ENCODE results near the gene RPS8.

RPS8 gene

GRCh38 chr1:44777547-44777946, 2.2 kb downstream of the RPS8 start:
- Histone ChIP-seq H3K4me2 (ENCODE audit: insufficient read depth, low read length, poor library complexity, severe bottlenecking) (no peak overlapping the region), H2AFZ (ENCODE audit: low read length) (no peak overlapping the region), H2BK120ac (ENCODE audit: low read depth, low read length) (no peak overlapping the region), H3K27ac (replicated peaks; ENCODE audit: low read length) (no peak overlapping the region), H3K18ac (ENCODE audit: low read length) (no peak overlapping the region), H3K9me3 (replicated peaks in 1 of 2; ENCODE audit: control insufficient read depth in 2 of 2, insufficient read depth in 1 of 2, low read depth in 1 of 2, low read length in 2 of 2) (no peaks in the 10 kb centered on the region), H2BK12ac (ENCODE audit: low read length) (no peak overlapping the region), H3K79me1 (ENCODE audit: low read depth, low read length) (peaks cover 9% of the 10 kb centered on the region), H3K4me3 (ENCODE audit: low read length in 2 of 2) (no peak overlapping the region), H3K4ac (ENCODE audit: low read length) (no peak overlapping the region), H2BK5ac (ENCODE audit: low read length) (no peak overlapping the region), H4K8ac (ENCODE audit: low read depth, low read length) (no peak overlapping the region), H2BK15ac (ENCODE audit: low read length) (no peak overlapping the region), H3K23ac (ENCODE audit: low read depth, low read length, poor library complexity) (no peak overlapping the region), H3K14ac (ENCODE audit: low read length) (no peak overlapping the region), H3K27me3 (ENCODE audit: control insufficient read depth in 3 of 3, insufficient read depth in 3 of 3, low read depth in 1 of 3, low read length in 3 of 3) (no peaks in the 10 kb centered on the region), H3K9ac (ENCODE audit: low read depth, low read length, poor library complexity) (no peak overlapping the region), H2AK5ac (ENCODE audit: low read depth, low read length) (no peak overlapping the region), H3K4me1 (ENCODE audit: control insufficient read depth in 2 of 2, insufficient read depth in 1 of 2, low read depth in 1 of 2, low read length in 2 of 2) (peaks cover 9 to 12% of the 10 kb centered on the region in 2 donors), H3K36me3 (replicated peaks in 1 of 2; ENCODE audit: control insufficient read depth in 2 of 2, insufficient read depth in 2 of 2, low read length in 2 of 2) (peaks cover 31 to 55% of the 10 kb centered on the region in 2 donors), H4K91ac (ENCODE audit: low read depth, low read length, poor library complexity) (no peak overlapping the region)
- no peak for DNase-seq (ENCODE audit: low spot score)
- WGBS, 2 donors (ENCODE audit: extremely low coverage in 2 of 2, insufficient read length in 2 of 2, insufficient replicate concordance in 1 of 2) = no CpG with 5 or more reads among the region's 14 CpGs

- WGBS, 2 donors (ENCODE audit: extremely low coverage in 2 of 2, insufficient read length in 2 of 2, insufficient replicate concordance in 1 of 2) = no CpG with 5 or more reads among the region's 13 CpGs
- Histone ChIP-seq H3K4me3 (ENCODE audit: low read length in 2 of 2) (no peak overlapping the region), H3K4ac (ENCODE audit: low read length) (no peak overlapping the region), H3K9me3 (replicated peaks in 1 of 2; ENCODE audit: control insufficient read depth in 2 of 2, insufficient read depth in 1 of 2, low read depth in 1 of 2, low read length in 2 of 2) (no peaks in the 10 kb centered on the region), H4K91ac (ENCODE audit: low read depth, low read length, poor library complexity) (no peak overlapping the region), H3K36me3 (replicated peaks in 1 of 2; ENCODE audit: control insufficient read depth in 2 of 2, insufficient read depth in 2 of 2, low read length in 2 of 2) (peaks cover 31 to 55% of the 10 kb centered on the region in 2 donors), H4K8ac (ENCODE audit: low read depth, low read length) (no peak overlapping the region), H3K4me1 (ENCODE audit: control insufficient read depth in 2 of 2, insufficient read depth in 1 of 2, low read depth in 1 of 2, low read length in 2 of 2) (peaks cover 9 to 12% of the 10 kb centered on the region in 2 donors), H3K79me1 (ENCODE audit: low read depth, low read length) (peaks cover 9% of the 10 kb centered on the region), H2AFZ (ENCODE audit: low read length) (no peak overlapping the region), H3K14ac (ENCODE audit: low read length) (no peak overlapping the region), H3K23ac (ENCODE audit: low read depth, low read length, poor library complexity) (no peak overlapping the region), H2AK5ac (ENCODE audit: low read depth, low read length) (no peak overlapping the region), H3K27ac (replicated peaks; ENCODE audit: low read length) (no peak overlapping the region), H3K4me2 (ENCODE audit: insufficient read depth, low read length, poor library complexity, severe bottlenecking) (no peak overlapping the region), H2BK5ac (ENCODE audit: low read length) (no peak overlapping the region), H3K9ac (ENCODE audit: low read depth, low read length, poor library complexity) (no peak overlapping the region), H3K18ac (ENCODE audit: low read length) (no peak overlapping the region), H2BK15ac (ENCODE audit: low read length) (no peak overlapping the region), H2BK12ac (ENCODE audit: low read length) (no peak overlapping the region), H3K27me3 (ENCODE audit: control insufficient read depth in 3 of 3, insufficient read depth in 3 of 3, low read depth in 1 of 3, low read length in 3 of 3) (no peaks in the 10 kb centered on the region), H2BK120ac (ENCODE audit: low read depth, low read length) (no peak overlapping the region)
- DNase-seq (ENCODE audit: low spot score) = no peak
Measured at GRCh38 chr1:44777969-44778635, 2.8 kb downstream of the RPS8 start.

- Histone ChIP-seq H2BK120ac (ENCODE audit: low read depth, low read length) (no peak overlapping the region), H2AK5ac (ENCODE audit: low read depth, low read length) (no peak overlapping the region), H4K8ac (ENCODE audit: low read depth, low read length) (no peak overlapping the region), H3K4me3 (ENCODE audit: low read length in 2 of 2) (no peak overlapping the region), H2BK12ac (ENCODE audit: low read length) (no peak overlapping the region), H3K4ac (ENCODE audit: low read length) (no peak overlapping the region), H3K27me3 (ENCODE audit: control insufficient read depth in 3 of 3, insufficient read depth in 3 of 3, low read depth in 1 of 3, low read length in 3 of 3) (no peaks in the 10 kb centered on the region), H3K14ac (ENCODE audit: low read length) (no peak overlapping the region), H3K9ac (ENCODE audit: low read depth, low read length, poor library complexity) (no peak overlapping the region), H2AFZ (ENCODE audit: low read length) (no peak overlapping the region), H2BK5ac (ENCODE audit: low read length) (no peak overlapping the region), H3K4me1 (ENCODE audit: control insufficient read depth in 2 of 2, insufficient read depth in 1 of 2, low read depth in 1 of 2, low read length in 2 of 2) (peaks cover 9 to 15% of the 10 kb centered on the region in 2 donors), H3K23ac (ENCODE audit: low read depth, low read length, poor library complexity) (no peak overlapping the region), H3K4me2 (ENCODE audit: insufficient read depth, low read length, poor library complexity, severe bottlenecking) (no peak overlapping the region), H3K9me3 (replicated peaks in 1 of 2; ENCODE audit: control insufficient read depth in 2 of 2, insufficient read depth in 1 of 2, low read depth in 1 of 2, low read length in 2 of 2) (no peaks in the 10 kb centered on the region), H2BK15ac (ENCODE audit: low read length) (no peak overlapping the region), H3K36me3 (replicated peaks in 1 of 2; ENCODE audit: control insufficient read depth in 2 of 2, insufficient read depth in 2 of 2, low read length in 2 of 2) (peaks cover 32 to 55% of the 10 kb centered on the region in 2 donors), H3K27ac (replicated peaks; ENCODE audit: low read length) (no peak overlapping the region), H4K91ac (ENCODE audit: low read depth, low read length, poor library complexity) (no peak overlapping the region), H3K79me1 (ENCODE audit: low read depth, low read length) (peaks cover 9% of the 10 kb centered on the region), H3K18ac (ENCODE audit: low read length) (no peak overlapping the region)
- WGBS, 2 donors (ENCODE audit: extremely low coverage in 2 of 2, insufficient read length in 2 of 2, insufficient replicate concordance in 1 of 2) = no CpG with 5 or more reads among the region's 6 CpGs
- DNase-seq (ENCODE audit: low spot score) = no peak
Measured at GRCh38 chr1:44778705-44779576, 3.6 kb downstream of the RPS8 start.

- Histone ChIP-seq H2AFZ (ENCODE audit: low read length) (no peak overlapping the region), H3K23ac (ENCODE audit: low read depth, low read length, poor library complexity) (no peak overlapping the region), H3K14ac (ENCODE audit: low read length) (no peak overlapping the region), H3K4me1 (ENCODE audit: control insufficient read depth in 2 of 2, insufficient read depth in 1 of 2, low read depth in 1 of 2, low read length in 2 of 2) (peaks cover 9 to 17% of the 10 kb centered on the region in 2 donors), H3K4me3 (ENCODE audit: low read length in 2 of 2) (no peak overlapping the region), H2BK120ac (ENCODE audit: low read depth, low read length) (no peak overlapping the region), H2BK15ac (ENCODE audit: low read length) (no peak overlapping the region), H3K9me3 (replicated peaks in 1 of 2; ENCODE audit: control insufficient read depth in 2 of 2, insufficient read depth in 1 of 2, low read depth in 1 of 2, low read length in 2 of 2) (no peaks in the 10 kb centered on the region), H3K27me3 (ENCODE audit: control insufficient read depth in 3 of 3, insufficient read depth in 3 of 3, low read depth in 1 of 3, low read length in 3 of 3) (peaks cover 0 to 9% (median 0%) of the 10 kb centered on the region in 3 experiments), H3K18ac (ENCODE audit: low read length) (no peak overlapping the region), H2BK12ac (ENCODE audit: low read length) (no peak overlapping the region), H4K91ac (ENCODE audit: low read depth, low read length, poor library complexity) (no peak overlapping the region), H3K9ac (ENCODE audit: low read depth, low read length, poor library complexity) (no peak overlapping the region), H3K4me2 (ENCODE audit: insufficient read depth, low read length, poor library complexity, severe bottlenecking) (no peak overlapping the region), H2BK5ac (ENCODE audit: low read length) (no peak overlapping the region), H3K79me1 (ENCODE audit: low read depth, low read length) (peaks cover 9% of the 10 kb centered on the region), H4K8ac (ENCODE audit: low read depth, low read length) (no peak overlapping the region), H3K4ac (ENCODE audit: low read length) (no peak overlapping the region), H3K36me3 (replicated peaks in 1 of 2; ENCODE audit: control insufficient read depth in 2 of 2, insufficient read depth in 2 of 2, low read length in 2 of 2) (peaks cover 32 to 55% of the 10 kb centered on the region in 2 donors), H3K27ac (replicated peaks; ENCODE audit: low read length) (no peak overlapping the region), H2AK5ac (ENCODE audit: low read depth, low read length) (no peak overlapping the region)
- no peak for DNase-seq (ENCODE audit: low spot score)
- WGBS, 2 donors (ENCODE audit: extremely low coverage in 2 of 2, insufficient read length in 2 of 2, insufficient replicate concordance in 1 of 2) = no CpG with 5 or more reads among the region's 14 CpGs
Measured at GRCh38 chr1:44780583-44781121, 5.3 kb downstream of the RPS8 start.

All from neuronal stem cell (in vitro differentiated cells).